NOMO-1 treated with DMSO at 0.1 percent for 48 hours (cell line): ENCODE results near the gene MARCKSL1.
"Not testable (repeated sequence)": the region's sequence is repeated elsewhere in the genome, so short reads cannot be mapped to it uniquely, and the experiment has no call there.

Experiments used
- DNase-seq: peaks from one replicate; lab custom pipeline; 2025; ENCODE audit not compliant: unreplicated experiment; lab: John Stamatoyannopoulos, UW

Gene MARCKSL1

GRCh38 chr1:32335790-32336590 lies at the start of gene MARCKSL1:
Gene MARCKSL1, minus strand, starts transcription at chr1:32336233. Its CDS starts 200 bp downstream, at chr1:32336033.
- peak; percentile 53 for DNase-seq

- DNase-seq = no peak
These were observed 44.0 kb upstream of the MARCKSL1 start for GRCh38 chr1:32380057-32380456.

- no peak for DNase-seq
These were observed 41.6 kb upstream of the MARCKSL1 start for GRCh38 chr1:32377541-32378220.

- DNase-seq = no peak
These were observed 40.2 kb upstream of the MARCKSL1 start for GRCh38 chr1:32376199-32376598.

- DNase-seq = no peak
These were observed 38.1 kb upstream of the MARCKSL1 start for GRCh38 chr1:32373996-32374592.

- DNase-seq = peak; percentile 49
These were observed 36.2 kb upstream of the MARCKSL1 start for GRCh38 chr1:32372149-32372756.

GRCh38 chr1:32367912-32368635 lies 32.0 kb upstream of the MARCKSL1 start:
- no peak for DNase-seq

- no peak for DNase-seq
These were observed 29.4 kb upstream of the MARCKSL1 start for GRCh38 chr1:32365445-32365844.

GRCh38 chr1:32364836-32365235 lies 28.8 kb upstream of the MARCKSL1 start:
- no peak for DNase-seq

GRCh38 chr1:32363713-32364112 lies 27.7 kb upstream of the MARCKSL1 start:
- no peak for DNase-seq

GRCh38 chr1:32362474-32363313 lies 26.7 kb upstream of the MARCKSL1 start, which contains the start of the genes FAM229A and TSSK3:
Gene FAM229A, minus strand, starts transcription at chr1:32362485. Its CDS starts 394 bp downstream, at chr1:32362091.
Gene TSSK3, plus strand, starts transcription at chr1:32362539. Its CDS starts 163 bp downstream, at chr1:32362702.
- no peak for DNase-seq

- no peak for DNase-seq
These were observed 25.8 kb upstream of the MARCKSL1 start for GRCh38 chr1:32361674-32362473.

GRCh38 chr1:32361308-32361673 lies 25.3 kb upstream of the MARCKSL1 start:
- no peak for DNase-seq

GRCh38 chr1:32358435-32358834 lies 22.4 kb upstream of the MARCKSL1 start:
- DNase-seq = no peak

GRCh38 chr1:32357614-32358013 lies 21.6 kb upstream of the MARCKSL1 start:
- DNase-seq = no peak

- no peak for DNase-seq
These were observed 20.4 kb upstream of the MARCKSL1 start for GRCh38 chr1:32356478-32356877.

- not testable (repeated sequence) for DNase-seq
These were observed 19.7 kb upstream of the MARCKSL1 start for GRCh38 chr1:32355778-32356177.

GRCh38 chr1:32353886-32354570 lies 18.0 kb upstream of the MARCKSL1 start:
- no peak for DNase-seq
